Stimulated activated naive B cell treated with anti-CD40 and anti-IgM and Interleukin-4, amounts not matched to agents 10 μg/mL and 1 μg/mL and 100 μg/mL, for 72 hours (primary cell): ENCODE measurements around the gene SPTSSA.
"Not testable (repeated sequence)": the region's sequence is repeated elsewhere in the genome, so short reads cannot be mapped to it uniquely, and the experiment has no call there.

Experiments used
- ATAC-seq, 2 donors: fragments of 150-1000 bp; cut with Tn5 transposase; replicated peaks; 2 replicates each; pipeline ENCODE4 v1.10.0; 2021; ENCODE audit warnings: moderate library complexity in 1 of 2
- DNase-seq: peaks from one replicate; pipeline ENCODE4 v3.0.0; 2021
- H3K27ac Mint-ChIP-seq: one replicate; pipeline ENCODE4 v1.8.0; 2022; ENCODE audit warnings: mild to moderate bottlenecking, mixed read lengths
- H3K27me3 Mint-ChIP-seq, 2 donors: one replicate each; pipeline ENCODE4 v1.8.0; 2022; ENCODE audit warnings: mixed read lengths in 2 of 2
- H3K36me3 Mint-ChIP-seq, 2 donors: one replicate each; pipeline ENCODE4 v1.8.0; 2022; ENCODE audit warnings: mixed read lengths in 2 of 2, mild to moderate bottlenecking in 1 of 2
- H3K4me1 Mint-ChIP-seq, 2 donors: one replicate each; pipeline ENCODE4 v1.8.0; 2022; ENCODE audit warnings: mixed read lengths in 2 of 2, mild to moderate bottlenecking in 1 of 2
- H3K4me3 Mint-ChIP-seq, 2 donors: one replicate each; pipeline ENCODE4 v1.8.0; 2022; ENCODE audit warnings: mild to moderate bottlenecking in 2 of 2, mixed read lengths in 2 of 2, moderate library complexity in 1 of 2
- H3K9me3 Mint-ChIP-seq, 2 donors: one replicate each; pipeline ENCODE4 v1.8.0; 2022; ENCODE audit warnings: mixed read lengths in 2 of 2, mild to moderate bottlenecking in 1 of 2

Gene SPTSSA

GRCh38 chr14:34484726-34485125 lies 22.7 kb upstream of the SPTSSA start:
- no peak overlapping the region for H3K4me3 Mint-ChIP-seq
- ATAC-seq (no peak), DNase-seq (no peak)
- no peak overlapping the region for H3K27ac Mint-ChIP-seq
- peaks cover 0 to 3% of the 10 kb centered on the region in 2 donors for H3K27me3 Mint-ChIP-seq
- H3K9me3 Mint-ChIP-seq: peaks cover 0 to 3% of the 10 kb centered on the region in 2 donors
- no peaks in the 10 kb centered on the region for H3K4me1 Mint-ChIP-seq
- peaks cover 0 to 3% of the 10 kb centered on the region in 2 donors for H3K36me3 Mint-ChIP-seq

- no peak for ATAC-seq
- Mint-ChIP-seq H3K4me3 (no peak overlapping the region), H3K4me1 (no peaks in the 10 kb centered on the region), H3K27me3 (no peaks in the 10 kb centered on the region), H3K27ac (no peak overlapping the region), H3K9me3 (peaks cover 0 to 3% of the 10 kb centered on the region in 2 donors), H3K36me3 (no peaks in the 10 kb centered on the region)
- DNase-seq: no peak
Measured at GRCh38 chr14:34482463-34482862, 20.4 kb upstream of the SPTSSA start.

DNA sequence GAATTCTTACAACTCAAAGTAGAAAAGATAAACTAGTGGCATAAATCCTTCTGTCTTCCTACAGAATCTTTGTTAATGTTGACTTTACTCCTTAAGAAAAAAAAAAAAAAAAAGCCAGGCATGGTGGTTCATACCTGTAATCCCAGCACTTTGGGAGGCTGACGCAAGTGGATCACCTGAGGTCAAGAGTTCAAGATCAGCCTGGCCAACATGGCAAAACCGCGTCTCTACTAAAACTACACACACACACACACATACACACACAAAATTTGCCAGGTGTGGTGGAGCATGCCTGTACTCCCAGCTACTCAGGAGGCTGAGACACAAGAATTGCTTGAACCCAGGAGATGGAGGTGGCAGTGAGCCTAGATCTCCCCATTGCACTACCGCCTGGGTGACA lies 17.7 kb upstream of the SPTSSA start:
- no peak overlapping the region for H3K4me3 Mint-ChIP-seq
- ATAC-seq (no peak), DNase-seq (no peak)
- no peaks in the 10 kb centered on the region for H3K4me1 Mint-ChIP-seq
- peak overlapping the region; percentile 62 for H3K27ac Mint-ChIP-seq
- H3K27me3 Mint-ChIP-seq: peaks cover 5 to 6% of the 10 kb centered on the region in 2 donors
- H3K36me3 Mint-ChIP-seq: no peaks in the 10 kb centered on the region
- H3K9me3 Mint-ChIP-seq: no peaks in the 10 kb centered on the region

- DNase-seq (no peak), ATAC-seq (no peak)
- H3K9me3 Mint-ChIP-seq: no peaks in the 10 kb centered on the region
- no peak overlapping the region for H3K27ac Mint-ChIP-seq
- peaks cover 2 to 7% of the 10 kb centered on the region in 2 donors for H3K4me1 Mint-ChIP-seq
- no peak overlapping the region for H3K4me3 Mint-ChIP-seq
- peaks cover 5 to 6% of the 10 kb centered on the region in 2 donors for H3K27me3 Mint-ChIP-seq
- no peaks in the 10 kb centered on the region for H3K36me3 Mint-ChIP-seq
Measured at GRCh38 chr14:34478261-34478660, 16.2 kb upstream of the SPTSSA start.

- ATAC-seq, H3K9me3 Mint-ChIP-seq, H3K4me3 Mint-ChIP-seq, H3K27ac Mint-ChIP-seq, H3K36me3 Mint-ChIP-seq, H3K4me1 Mint-ChIP-seq, DNase-seq: not testable (repeated sequence)
- H3K27me3 Mint-ChIP-seq: peaks cover 5 to 12% of the 10 kb centered on the region in 2 donors
Measured at GRCh38 chr14:34476036-34476435, 14.0 kb upstream of the SPTSSA start.

DNA sequence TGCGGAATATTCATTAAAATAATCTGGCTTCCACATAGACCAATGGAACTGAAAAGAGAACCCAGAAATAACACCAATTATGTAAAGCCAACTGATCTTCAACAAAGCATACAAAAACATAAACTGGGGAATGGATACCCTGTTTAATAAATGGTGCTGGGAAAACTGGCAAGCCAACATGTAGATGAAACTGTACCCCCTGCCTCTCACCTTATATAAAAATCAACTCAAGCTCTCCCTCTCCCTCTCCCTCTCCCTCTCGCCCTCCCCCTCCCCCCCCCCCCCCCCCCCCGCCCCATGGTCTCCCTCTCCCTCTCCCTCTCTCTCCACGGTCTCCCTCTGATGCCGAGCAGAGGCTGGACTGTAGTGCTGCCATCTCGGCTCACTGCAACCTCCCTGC lies 13.1 kb upstream of the SPTSSA start:
- DNase-seq: no peak
- Mint-ChIP-seq H3K4me1 (peaks cover 4 to 7% of the 10 kb centered on the region in 2 donors), H3K9me3 (no peaks in the 10 kb centered on the region), H3K27me3 (peaks cover 5 to 12% of the 10 kb centered on the region in 2 donors), H3K36me3 (no peaks in the 10 kb centered on the region), H3K27ac (no peak overlapping the region), H3K4me3 (no peak overlapping the region)
- no peak for ATAC-seq

DNA sequence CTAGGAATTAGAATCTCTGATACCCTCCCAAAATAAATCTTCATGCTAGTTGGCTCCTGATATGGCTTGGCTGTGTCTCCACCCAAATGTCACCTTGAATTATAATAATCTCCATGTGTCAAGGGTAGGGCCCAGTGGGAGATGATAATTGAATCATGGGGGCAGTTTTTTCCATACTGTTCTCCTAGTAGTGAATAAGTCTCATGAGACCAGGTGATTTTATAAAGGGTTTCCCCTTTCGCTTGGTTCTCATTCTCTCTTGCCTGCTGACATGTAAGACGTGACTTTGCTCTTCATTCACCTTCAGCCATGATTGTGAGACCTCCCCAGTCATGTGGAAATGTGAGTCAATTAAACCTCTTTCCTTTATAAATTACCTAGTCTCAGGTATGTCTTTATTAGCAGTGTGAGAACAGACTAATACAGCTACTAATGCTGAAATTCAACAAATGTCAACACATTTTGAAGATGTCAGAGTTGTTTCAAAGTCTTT lies 12.2 kb upstream of the SPTSSA start:
- ATAC-seq (peak; percentile 51 to 53), DNase-seq (no peak)
- Mint-ChIP-seq H3K27ac (no peak overlapping the region), H3K4me3 (no peak overlapping the region), H3K4me1 (peaks cover 4 to 7% of the 10 kb centered on the region in 2 donors), H3K9me3 (no peaks in the 10 kb centered on the region), H3K36me3 (no peaks in the 10 kb centered on the region), H3K27me3 (peaks cover 5 to 12% of the 10 kb centered on the region in 2 donors)

DNA sequence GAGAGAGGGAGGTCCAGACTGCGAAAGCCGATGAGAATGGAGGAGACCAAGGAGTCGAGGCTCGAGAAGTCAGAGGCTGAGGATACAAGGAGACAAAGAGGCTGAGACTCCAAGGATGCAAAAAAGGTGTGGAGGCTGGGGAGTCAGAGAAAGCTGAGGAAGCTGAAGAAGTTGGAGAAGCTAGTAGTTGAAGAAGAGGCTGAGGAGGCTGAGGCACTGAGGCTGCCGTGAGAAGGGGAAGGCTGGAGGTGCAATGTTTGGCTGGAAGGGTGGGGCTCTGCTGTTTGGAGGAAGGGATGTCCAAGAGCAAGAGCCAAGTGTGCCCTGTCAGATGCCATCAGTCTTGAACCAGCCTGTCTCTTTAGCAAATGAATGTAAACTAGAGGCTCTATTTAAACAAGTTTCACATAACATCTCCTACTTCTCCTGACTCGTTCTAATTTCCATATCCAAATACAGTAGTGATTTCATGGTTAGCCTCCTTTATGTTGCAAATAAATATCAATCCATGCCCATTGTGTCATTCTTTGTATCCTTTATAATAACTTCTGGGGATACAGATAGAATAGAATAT lies 10.8 kb upstream of the SPTSSA start:
- H3K36me3 Mint-ChIP-seq: no peaks in the 10 kb centered on the region
- ATAC-seq (no peak), DNase-seq (no peak)
- H3K4me1 Mint-ChIP-seq: peaks cover 4 to 7% of the 10 kb centered on the region in 2 donors
- no peak overlapping the region for H3K4me3 Mint-ChIP-seq
- no peaks in the 10 kb centered on the region for H3K9me3 Mint-ChIP-seq
- peaks cover 5 to 12% of the 10 kb centered on the region in 2 donors for H3K27me3 Mint-ChIP-seq
- no peak overlapping the region for H3K27ac Mint-ChIP-seq

GRCh38 chr14:34470319-34470718 lies 8.3 kb upstream of the SPTSSA start:
- H3K27me3 Mint-ChIP-seq: peaks cover 0 to 6% of the 10 kb centered on the region in 2 donors
- no peak overlapping the region for H3K4me3 Mint-ChIP-seq

GRCh38 chr14:34466691-34467090 lies 4.7 kb upstream of the SPTSSA start:
- no peak for DNase-seq
- Mint-ChIP-seq H3K9me3 (no peaks in the 10 kb centered on the region), H3K27me3 (no peaks in the 10 kb centered on the region), H3K27ac (no peak overlapping the region), H3K4me1 (peaks cover 5% of the 10 kb centered on the region in 2 donors), H3K36me3 (no peaks in the 10 kb centered on the region), H3K4me3 (no peak overlapping the region)
- ATAC-seq: no peak

More at GRCh38 chr14:34470319-34470718, 8.3 kb upstream of the SPTSSA start:
- no peaks in the 10 kb centered on the region for H3K9me3 Mint-ChIP-seq
- DNase-seq (no peak), ATAC-seq (no peak)
- H3K36me3 Mint-ChIP-seq: no peaks in the 10 kb centered on the region
- H3K4me1 Mint-ChIP-seq: peaks cover 4 to 7% of the 10 kb centered on the region in 2 donors
- H3K27ac Mint-ChIP-seq: no peak overlapping the region

GRCh38 chr14:34465069-34465859 lies 3.2 kb upstream of the SPTSSA start:
- H3K27ac Mint-ChIP-seq: no peak overlapping the region
- no peaks in the 10 kb centered on the region for H3K27me3 Mint-ChIP-seq
- DNase-seq (no peak), ATAC-seq (no peak)
- H3K4me3 Mint-ChIP-seq: no peak overlapping the region
- no peaks in the 10 kb centered on the region for H3K9me3 Mint-ChIP-seq
- no peaks in the 10 kb centered on the region for H3K36me3 Mint-ChIP-seq
- peaks cover 9 to 17% of the 10 kb centered on the region in 2 donors for H3K4me1 Mint-ChIP-seq

DNA sequence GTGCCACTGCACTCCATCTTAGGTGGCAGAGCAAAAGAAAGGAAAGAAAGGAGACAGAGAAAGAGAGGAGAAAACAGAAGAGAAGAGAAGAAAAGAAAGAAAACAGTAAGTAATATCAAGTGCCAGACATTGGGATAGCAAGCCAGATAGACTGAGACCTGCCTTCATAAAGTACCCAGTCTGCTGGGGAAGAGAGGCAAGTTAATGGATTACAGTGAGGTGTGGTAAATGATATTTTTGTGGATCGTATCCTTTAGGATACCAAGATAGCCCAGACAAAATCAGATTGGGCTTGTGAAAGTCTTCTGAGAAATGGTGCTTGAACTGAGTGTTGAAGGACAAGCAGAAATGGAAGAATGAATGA lies 1.5 kb upstream of the SPTSSA start:
- no peak for DNase-seq
- Mint-ChIP-seq H3K4me1 (peaks cover 9 to 17% of the 10 kb centered on the region in 2 donors), H3K36me3 (no peaks in the 10 kb centered on the region), H3K4me3 (no peak overlapping the region), H3K27me3 (no peaks in the 10 kb centered on the region), H3K9me3 (no peaks in the 10 kb centered on the region), H3K27ac (no peak overlapping the region)
- no peak for ATAC-seq

- H3K27me3 Mint-ChIP-seq: no peaks in the 10 kb centered on the region
- no peaks in the 10 kb centered on the region for H3K9me3 Mint-ChIP-seq
- H3K36me3 Mint-ChIP-seq: peaks cover 0 to 4% of the 10 kb centered on the region in 2 donors
- peak overlapping the region; percentile 84 to 90 for H3K4me3 Mint-ChIP-seq
- peak in 1 of 2 donors; percentile 20 for ATAC-seq
- DNase-seq: peak; percentile 7
- peak overlapping the region; percentile 95 for H3K27ac Mint-ChIP-seq
- peaks cover 9 to 17% of the 10 kb centered on the region in 2 donors for H3K4me1 Mint-ChIP-seq
Measured at GRCh38 chr14:34461334-34462131, 507 bp downstream of the SPTSSA start.

- DNase-seq (no peak), ATAC-seq (no peak)
- H3K4me3 Mint-ChIP-seq: peak overlapping the region; percentile 84 to 90
- no peaks in the 10 kb centered on the region for H3K27me3 Mint-ChIP-seq
- H3K27ac Mint-ChIP-seq: peak overlapping the region; percentile 88
- H3K4me1 Mint-ChIP-seq: peaks cover 9 to 17% of the 10 kb centered on the region in 2 donors
- peaks cover 1 to 4% of the 10 kb centered on the region in 2 donors for H3K36me3 Mint-ChIP-seq
- H3K9me3 Mint-ChIP-seq: no peaks in the 10 kb centered on the region
Measured at GRCh38 chr14:34460841-34461240, 1.2 kb downstream of the SPTSSA start.
